SHP77 treated with DMSO at 0.1 percent for 48 hours (cell line): ENCODE data around the gene NUMBL.

ENCODE experiments used
- DNase-seq: peaks from one replicate; lab custom pipeline; 2025; lab: John Stamatoyannopoulos, UW

Gene NUMBL

GRCh38 chr19:40716482-40717324, 26.3 kb upstream of the NUMBL start, which contains the start of the genes COQ8B and ITPKC:
Gene COQ8B, minus strand, starts transcription at chr19:40716886. Its CDS starts 2,254 bp downstream, at chr19:40714632.
Gene ITPKC, plus strand, starts transcription at chr19:40717112. Its CDS starts 24 bp downstream, at chr19:40717136.
- peak; percentile 92 for DNase-seq

DNA sequence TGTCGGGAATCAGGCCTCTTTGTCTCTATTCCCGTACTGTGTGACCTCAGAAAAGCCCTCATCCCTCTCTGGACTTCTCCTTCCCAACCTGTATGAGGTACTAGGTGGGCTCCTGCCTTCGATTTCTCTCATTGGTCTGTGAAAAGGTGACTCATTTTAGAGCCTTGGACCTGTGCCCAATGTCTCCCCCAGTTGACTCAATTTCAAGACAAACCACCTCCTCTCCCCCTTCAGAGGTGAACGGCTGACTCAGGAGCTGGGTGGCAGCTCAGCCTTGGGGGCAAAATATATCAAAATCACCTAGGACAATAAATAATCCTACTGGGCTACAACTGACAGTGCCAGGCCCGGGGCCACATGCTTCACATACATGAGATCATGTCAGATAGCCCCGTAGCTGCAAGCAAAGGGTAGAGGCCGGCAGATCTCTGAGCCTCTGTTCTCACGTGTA, 25.6 kb upstream of the NUMBL start:
- no peak for DNase-seq

GRCh38 chr19:40714441-40715299, 24.2 kb upstream of the NUMBL start:
- DNase-seq, result peak; percentile 93

DNA sequence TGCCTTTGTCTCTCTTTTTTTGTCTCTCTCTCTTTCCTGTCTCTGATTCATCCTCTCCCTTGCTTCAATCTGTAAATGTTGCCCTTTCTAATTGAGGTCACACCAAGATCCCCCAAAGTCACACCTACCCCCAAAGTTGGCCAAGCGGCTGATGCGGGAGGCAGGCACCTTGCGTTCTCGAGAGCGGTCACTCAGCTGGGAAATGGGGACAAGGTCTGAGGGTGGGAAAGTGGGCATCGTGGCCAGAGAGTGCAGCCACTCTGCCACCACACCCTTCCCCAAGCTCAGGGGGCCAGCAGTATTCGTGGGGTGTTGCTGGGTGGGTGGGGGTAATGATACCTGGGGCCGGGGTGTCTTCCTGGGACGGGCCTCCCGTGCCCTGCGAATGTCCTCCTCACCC, 23.5 kb upstream of the NUMBL start:
- no peak for DNase-seq

DNA sequence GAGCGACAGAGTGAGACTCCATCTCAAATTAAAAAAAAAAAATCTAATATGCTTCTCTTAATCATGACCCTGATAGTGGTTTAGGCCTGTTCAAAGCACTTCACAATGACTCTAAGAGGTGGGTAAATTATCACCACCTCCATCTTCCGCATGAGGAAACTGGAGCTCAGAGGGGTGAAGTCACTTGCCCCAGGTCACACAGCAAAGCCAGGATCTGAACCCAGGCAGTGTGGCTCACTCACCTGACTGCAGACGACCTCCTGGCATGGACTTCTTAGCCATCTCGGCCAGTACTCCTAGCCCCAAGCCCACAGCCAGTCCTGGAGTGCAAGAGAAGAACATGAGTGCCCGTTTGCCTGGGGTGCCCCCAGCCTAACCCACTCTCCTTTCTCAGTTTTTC, 19.4 kb upstream of the NUMBL start:
- DNase-seq, result no peak

DNA sequence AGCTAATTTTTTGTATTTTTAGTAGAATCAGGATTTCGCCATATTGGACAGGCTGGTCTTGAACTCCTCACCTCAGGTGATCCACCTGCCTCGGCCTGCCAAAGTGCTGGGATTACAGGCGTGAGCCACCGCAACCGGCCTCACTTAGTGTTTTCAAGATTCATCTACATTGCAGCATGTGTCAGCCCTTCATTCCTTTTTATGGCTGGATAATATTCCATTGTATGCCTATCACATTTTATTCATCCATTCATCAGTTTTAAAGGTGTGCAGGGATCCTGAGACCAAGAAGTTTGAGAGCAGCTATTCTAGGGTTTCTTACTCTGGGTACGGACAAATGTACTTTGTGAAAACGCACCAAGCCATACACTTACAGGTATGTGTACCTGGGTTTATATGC, 17.2 kb upstream of the NUMBL start:
- no peak for DNase-seq

GRCh38 chr19:40705950-40706619, 15.6 kb upstream of the NUMBL start:
- DNase-seq, result no peak

- no peak for DNase-seq
Observed at GRCh38 chr19:40705362-40705651, 14.9 kb upstream of the NUMBL start.

- DNase-seq, result no peak
Observed at GRCh38 chr19:40704491-40705361, 14.3 kb upstream of the NUMBL start.

- DNase-seq, result no peak
Observed at GRCh38 chr19:40703029-40703755, 12.7 kb upstream of the NUMBL start.

GRCh38 chr19:40702337-40703012, 12.0 kb upstream of the NUMBL start:
- no peak for DNase-seq

- DNase-seq, result no peak
Observed at GRCh38 chr19:40701758-40702157, 11.3 kb upstream of the NUMBL start.

GRCh38 chr19:40700083-40700482, 9.6 kb upstream of the NUMBL start:
- no peak for DNase-seq

DNA sequence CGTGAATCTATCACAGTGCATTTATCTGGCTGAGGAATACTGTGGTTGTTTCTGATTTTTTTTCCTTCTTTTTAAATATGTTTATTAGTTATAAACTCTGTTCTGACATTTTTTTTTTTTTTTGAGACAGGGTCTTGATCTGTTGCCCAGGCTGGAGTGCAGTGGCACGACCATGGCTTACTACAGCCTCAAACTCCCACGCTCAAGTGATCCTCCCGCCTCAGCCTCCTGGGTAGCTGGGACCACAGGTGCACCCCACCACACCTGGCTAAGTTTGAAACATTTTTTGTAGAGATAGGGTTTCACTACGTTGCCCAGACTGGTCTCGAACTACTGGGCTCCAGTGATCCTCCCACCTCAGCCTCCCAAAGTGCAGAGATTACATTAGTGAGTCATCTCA, 6.6 kb upstream of the NUMBL start:
- no peak for DNase-seq

DNA sequence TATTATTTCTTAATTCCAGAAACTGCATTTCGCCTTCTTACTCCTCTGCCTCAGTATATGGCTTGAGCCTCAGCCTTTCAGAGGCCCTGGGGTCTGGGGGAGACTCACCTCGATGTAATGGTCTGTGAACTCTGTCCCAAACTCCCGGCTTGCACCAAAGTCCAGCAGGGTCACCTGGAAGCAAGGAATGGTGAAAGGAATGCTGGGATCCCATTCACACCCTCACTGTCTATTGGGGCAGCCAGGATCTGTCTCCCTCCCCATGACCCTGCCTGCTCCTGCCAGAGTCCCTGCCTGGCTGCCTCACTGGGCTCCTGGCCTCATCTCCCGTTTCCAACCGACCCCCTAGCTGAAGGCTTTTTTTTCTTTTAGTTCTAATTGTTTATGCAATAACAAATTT, 5.4 kb upstream of the NUMBL start:
- no peak for DNase-seq

GRCh38 chr19:40693896-40694295, 3.4 kb upstream of the NUMBL start:
- no peak for DNase-seq

DNA sequence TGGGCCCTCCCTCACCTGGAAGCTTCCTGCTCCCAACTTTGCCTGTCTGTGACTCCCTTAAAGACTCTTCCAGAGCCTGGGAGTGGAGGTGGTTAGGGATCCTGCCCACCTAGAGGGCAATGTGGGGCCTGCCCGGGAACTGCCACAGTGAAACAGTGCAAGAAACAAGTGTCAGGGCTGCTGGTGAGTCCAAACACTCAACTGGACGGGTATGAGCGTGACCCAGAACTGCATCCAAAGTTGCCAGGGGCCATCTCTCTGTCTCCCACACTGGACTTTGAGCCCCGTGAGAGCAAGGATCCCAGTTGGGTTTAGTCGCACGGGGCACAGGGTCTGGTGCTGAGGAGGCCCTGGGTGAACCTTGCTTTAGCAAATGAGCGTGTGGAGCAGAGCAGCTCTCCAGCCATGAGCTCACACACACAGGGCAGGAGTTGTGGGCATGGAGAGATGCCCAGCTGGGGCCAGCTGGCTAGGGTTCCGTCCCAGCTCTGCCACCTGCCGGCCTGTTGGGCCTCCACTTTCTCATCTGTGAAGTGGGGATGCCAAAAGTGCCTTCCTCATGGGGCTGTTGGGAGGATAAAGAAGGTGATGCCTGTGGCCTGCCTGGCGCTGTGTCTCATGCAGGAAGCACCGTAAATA, 2.8 kb upstream of the NUMBL start:
- no peak for DNase-seq

GRCh38 chr19:40692212-40692551, 1.7 kb upstream of the NUMBL start:
- no peak for DNase-seq

DNA sequence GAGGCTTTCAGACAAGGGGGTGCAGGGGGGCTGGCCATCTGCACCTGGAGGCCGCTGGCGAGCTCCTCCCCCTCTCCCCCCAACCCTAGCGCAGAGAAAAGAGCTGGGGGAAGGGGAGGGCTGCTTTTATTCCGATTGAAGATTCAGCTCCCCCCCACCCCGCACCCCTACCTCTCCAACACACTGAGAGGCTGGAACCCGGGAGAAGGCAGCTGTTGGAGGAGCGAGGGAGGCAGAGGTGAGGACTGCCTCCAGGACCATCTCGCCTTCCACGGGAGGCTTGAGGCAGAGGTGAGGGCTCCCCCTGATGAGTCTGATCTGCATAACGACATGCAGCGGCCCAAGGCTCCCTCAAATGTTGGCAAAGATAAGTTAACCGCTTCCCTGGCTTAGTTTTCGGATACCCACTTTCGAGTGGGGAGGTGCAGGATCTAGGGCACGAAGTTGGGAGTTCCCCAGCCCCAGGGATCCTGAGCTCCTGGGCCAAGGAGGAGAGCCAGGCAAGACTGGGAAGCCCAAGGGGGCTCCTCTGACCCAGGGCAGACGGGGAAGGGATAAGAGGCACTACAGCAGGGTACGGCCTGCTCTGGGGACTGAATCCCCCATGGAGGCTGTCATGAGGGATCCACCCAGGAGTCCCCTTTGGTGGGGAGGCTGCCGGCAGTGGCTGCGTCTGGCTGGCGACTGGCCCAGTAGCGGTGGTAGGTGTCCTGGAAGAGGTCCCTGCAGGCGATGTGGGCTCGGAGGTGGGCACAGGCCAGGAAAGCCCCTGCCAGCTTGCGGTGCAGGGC, 1.2 kb upstream of the NUMBL start:
- no peak for DNase-seq
